Measurements from ENCODE around the gene ODF4.

Gene ODF4

GRCh38 chr17:8360260-8360659, 20.6 kb downstream of the ODF4 start:
- DNase-seq (ENCODE audit: low spot score) = no peak
- TF ChIP-seq CTCF (IDR thresholded peaks at IDR 0.05; ENCODE audit: extremely low read depth, missing control alignments) = no peak

GRCh38 chr17:8360751-8361150, 21.1 kb downstream of the ODF4 start:
- no peak for DNase-seq (ENCODE audit: low spot score)
- TF ChIP-seq CTCF (IDR thresholded peaks at IDR 0.05; ENCODE audit: extremely low read depth, missing control alignments) = no peak

GRCh38 chr17:8362651-8363332, 23.2 kb downstream of the ODF4 start:
- TF ChIP-seq CTCF (IDR thresholded peaks at IDR 0.05; ENCODE audit: extremely low read depth, missing control alignments) = no peak

GRCh38 chr17:8365143-8365542, 25.5 kb downstream of the ODF4 start:
- no peak for TF ChIP-seq CTCF (IDR thresholded peaks at IDR 0.05; ENCODE audit: extremely low read depth, missing control alignments)
- DNase-seq (ENCODE audit: low spot score) = peak; percentile 1

More at GRCh38 chr17:8362651-8363332, 23.2 kb downstream of the ODF4 start:
- no peak for DNase-seq (ENCODE audit: low spot score)

- DNase-seq (ENCODE audit: low spot score) = peak; percentile 5
- TF ChIP-seq CTCF (IDR thresholded peaks at IDR 0.05; ENCODE audit: extremely low read depth, missing control alignments) = no peak
Measured at GRCh38 chr17:8366231-8366630, 26.6 kb downstream of the ODF4 start.

- DNase-seq (ENCODE audit: low spot score) = no peak
Measured at GRCh38 chr17:8368193-8368592, 28.6 kb downstream of the ODF4 start.

GRCh38 chr17:8369944-8370343, 30.3 kb downstream of the ODF4 start:
- no peak for TF ChIP-seq CTCF (IDR thresholded peaks at IDR 0.05; ENCODE audit: extremely low read depth, missing control alignments)
- no peak for DNase-seq (ENCODE audit: low spot score)

More at GRCh38 chr17:8368193-8368592, 28.6 kb downstream of the ODF4 start:
- no peak for TF ChIP-seq CTCF (IDR thresholded peaks at IDR 0.05; ENCODE audit: extremely low read depth, missing control alignments)
